Osteocyte (in vitro differentiated cells): Measurements from ENCODE around the gene ITPKB. TPM values are rescaled to one million over a fixed set of nuclear protein-coding genes. Genes with fewer than 3 reads are reported as not detected.
"Not testable (repeated sequence)": the region's sequence is repeated elsewhere in the genome, so short reads cannot be mapped to it uniquely, and the experiment has no call there.

Source experiments
- DNase-seq: peaks from one replicate; pipeline ENCODE4 v3.0.0; 2021; ENCODE audit warnings: mixed read lengths; ENCODE audit not compliant: unreplicated experiment; ENCODE audit errors: extremely low spot score
- H3K27ac Mint-ChIP-seq: one replicate; pipeline ENCODE4 v1.8.0; 2021; ENCODE audit warnings: mild to moderate bottlenecking, mixed read lengths; ENCODE audit not compliant: unreplicated experiment
- H3K27me3 Mint-ChIP-seq: one replicate; pipeline ENCODE4 v1.8.0; 2021; ENCODE audit warnings: mixed read lengths; ENCODE audit not compliant: unreplicated experiment
- H3K36me3 Mint-ChIP-seq: one replicate; pipeline ENCODE4 v1.8.0; 2021; ENCODE audit warnings: mixed read lengths; ENCODE audit not compliant: unreplicated experiment
- H3K4me1 Mint-ChIP-seq: one replicate; pipeline ENCODE4 v1.8.0; 2021; ENCODE audit warnings: mixed read lengths; ENCODE audit not compliant: unreplicated experiment
- H3K4me3 Mint-ChIP-seq: one replicate; pipeline ENCODE4 v1.8.0; 2021; ENCODE audit warnings: mild to moderate bottlenecking, moderate library complexity, mixed read lengths; ENCODE audit not compliant: unreplicated experiment
- H3K9me3 Mint-ChIP-seq: one replicate; pipeline ENCODE4 v1.8.0; 2021; ENCODE audit warnings: mixed read lengths; ENCODE audit not compliant: unreplicated experiment
- total RNA-seq: library from RNA; stranded (reverse); gene quantifications from 2 replicates; pipeline ENCODE4 v1.2.1, GENCODE V29; 2021
- TF ChIP-seq, protein P1 (sequence below): fragments of 200-600 bp; sonication (generic); IDR thresholded peaks from 2 replicates; pipeline ENCODE4 v1.5.0; 2021; ENCODE audit warnings: antibody characterized with exemption, mild to moderate bottlenecking, moderate library complexity

The ITPKB gene
- total RNA-seq, 1 donor from 2014 or later = 28.3 TPM

DNA sequence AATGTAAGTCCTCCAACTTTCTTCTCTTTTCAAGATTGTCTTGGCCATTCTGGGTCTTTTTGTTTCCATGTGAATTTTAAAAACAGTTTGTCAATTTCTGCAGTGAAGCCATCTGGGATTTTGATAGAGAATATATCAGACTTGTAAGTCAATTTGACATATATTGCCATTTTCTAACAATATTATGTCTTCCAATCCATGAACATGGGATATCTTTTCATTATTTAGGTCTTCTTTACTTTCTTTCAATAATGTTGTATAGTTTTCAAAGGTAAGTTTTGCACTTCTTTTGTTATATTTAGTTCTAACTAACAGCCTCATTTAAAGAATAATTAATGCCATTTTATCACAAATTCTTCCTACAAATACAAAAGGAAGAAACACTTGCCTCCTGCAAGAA lies 117.1 kb downstream of the ITPKB start:
- DNase-seq = no peak
- Mint-ChIP-seq H3K4me1 (peaks cover 5% of the 10 kb centered on the region), H3K27ac (no peak overlapping the region), H3K36me3 (no peaks in the 10 kb centered on the region), H3K27me3 (peaks cover 21% of the 10 kb centered on the region), H3K4me3 (no peak overlapping the region), H3K9me3 (peaks cover 7% of the 10 kb centered on the region)
- TF ChIP-seq, protein P1, sequence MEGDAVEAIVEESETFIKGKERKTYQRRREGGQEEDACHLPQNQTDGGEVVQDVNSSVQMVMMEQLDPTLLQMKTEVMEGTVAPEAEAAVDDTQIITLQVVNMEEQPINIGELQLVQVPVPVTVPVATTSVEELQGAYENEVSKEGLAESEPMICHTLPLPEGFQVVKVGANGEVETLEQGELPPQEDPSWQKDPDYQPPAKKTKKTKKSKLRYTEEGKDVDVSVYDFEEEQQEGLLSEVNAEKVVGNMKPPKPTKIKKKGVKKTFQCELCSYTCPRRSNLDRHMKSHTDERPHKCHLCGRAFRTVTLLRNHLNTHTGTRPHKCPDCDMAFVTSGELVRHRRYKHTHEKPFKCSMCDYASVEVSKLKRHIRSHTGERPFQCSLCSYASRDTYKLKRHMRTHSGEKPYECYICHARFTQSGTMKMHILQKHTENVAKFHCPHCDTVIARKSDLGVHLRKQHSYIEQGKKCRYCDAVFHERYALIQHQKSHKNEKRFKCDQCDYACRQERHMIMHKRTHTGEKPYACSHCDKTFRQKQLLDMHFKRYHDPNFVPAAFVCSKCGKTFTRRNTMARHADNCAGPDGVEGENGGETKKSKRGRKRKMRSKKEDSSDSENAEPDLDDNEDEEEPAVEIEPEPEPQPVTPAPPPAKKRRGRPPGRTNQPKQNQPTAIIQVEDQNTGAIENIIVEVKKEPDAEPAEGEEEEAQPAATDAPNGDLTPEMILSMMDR = no peak

DNA sequence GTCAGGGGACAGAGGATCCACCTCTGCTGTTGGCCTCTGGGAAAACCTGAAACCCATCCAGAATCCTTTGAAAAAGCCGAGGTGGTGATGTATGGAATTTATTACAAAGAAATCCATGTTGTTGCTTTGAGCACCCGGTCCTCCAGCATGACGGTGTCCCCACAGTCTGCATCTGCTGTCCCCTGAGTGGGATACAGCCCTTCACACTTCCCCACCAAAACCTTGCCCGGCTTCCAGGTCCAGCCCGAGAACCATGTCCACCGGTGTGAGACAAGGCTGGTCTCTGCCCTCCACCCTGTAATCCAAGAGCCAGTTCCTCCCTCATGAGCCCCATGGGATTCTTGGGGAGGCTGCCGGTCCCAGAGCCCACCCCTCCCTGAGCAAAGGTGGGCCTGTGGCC lies 120.1 kb downstream of the ITPKB start:
- Mint-ChIP-seq H3K36me3 (peaks cover 2% of the 10 kb centered on the region), H3K4me1 (no peaks in the 10 kb centered on the region), H3K9me3 (peaks cover 7% of the 10 kb centered on the region), H3K4me3 (no peak overlapping the region), H3K27ac (no peak overlapping the region), H3K27me3 (peaks cover 46% of the 10 kb centered on the region)
- TF ChIP-seq, protein P1 = no peak
- DNase-seq = no peak

DNA sequence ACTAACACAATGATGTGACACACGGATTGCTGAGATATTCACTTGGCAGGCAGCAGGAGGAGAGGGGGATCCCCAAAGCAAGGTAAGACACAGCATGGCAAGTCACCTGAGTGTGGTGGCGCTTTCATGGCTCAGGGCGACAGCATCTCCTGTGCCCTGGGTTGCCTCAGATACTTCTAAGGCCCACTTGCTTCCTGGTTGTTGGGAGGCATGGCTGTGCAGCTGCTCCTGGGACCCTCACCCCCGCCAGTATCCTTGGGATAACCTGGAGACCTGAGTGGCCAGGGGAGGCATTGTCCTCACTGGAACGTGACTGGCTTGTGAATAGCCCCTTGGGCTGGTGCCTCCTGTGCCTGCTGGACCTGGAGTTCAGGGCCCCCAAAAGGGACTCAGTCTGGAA lies 120.7 kb downstream of the ITPKB start:
- Mint-ChIP-seq H3K4me1 (no peaks in the 10 kb centered on the region), H3K27me3 (peaks cover 52% of the 10 kb centered on the region), H3K36me3 (peaks cover 2% of the 10 kb centered on the region), H3K4me3 (no peak overlapping the region), H3K9me3 (peaks cover 7% of the 10 kb centered on the region), H3K27ac (no peak overlapping the region)
- TF ChIP-seq, protein P1 = no peak
- DNase-seq = no peak

DNA sequence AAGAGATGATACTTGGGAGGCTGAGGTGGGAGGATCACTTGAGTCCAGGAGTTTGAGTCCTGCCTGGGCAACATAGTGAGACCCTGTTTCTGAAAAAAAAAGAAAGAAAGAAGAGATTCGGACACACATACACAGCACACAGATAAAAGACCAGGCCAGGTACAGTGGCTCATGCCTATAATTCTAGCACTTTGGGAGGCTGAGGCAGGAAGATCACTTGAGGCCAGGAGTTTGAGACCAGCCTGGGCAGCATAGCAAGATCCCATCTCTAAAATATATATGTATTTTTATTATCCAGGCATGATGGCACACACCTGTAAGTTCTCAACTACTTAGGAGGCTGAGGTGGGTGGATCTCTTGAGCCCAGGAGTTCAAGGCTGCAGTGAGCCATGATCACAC lies 121.4 kb downstream of the ITPKB start:
- not testable (repeated sequence) for H3K27ac Mint-ChIP-seq, H3K4me1 Mint-ChIP-seq, H3K9me3 Mint-ChIP-seq, DNase-seq, H3K4me3 Mint-ChIP-seq, H3K36me3 Mint-ChIP-seq
- peaks cover 56% of the 10 kb centered on the region for H3K27me3 Mint-ChIP-seq

DNA sequence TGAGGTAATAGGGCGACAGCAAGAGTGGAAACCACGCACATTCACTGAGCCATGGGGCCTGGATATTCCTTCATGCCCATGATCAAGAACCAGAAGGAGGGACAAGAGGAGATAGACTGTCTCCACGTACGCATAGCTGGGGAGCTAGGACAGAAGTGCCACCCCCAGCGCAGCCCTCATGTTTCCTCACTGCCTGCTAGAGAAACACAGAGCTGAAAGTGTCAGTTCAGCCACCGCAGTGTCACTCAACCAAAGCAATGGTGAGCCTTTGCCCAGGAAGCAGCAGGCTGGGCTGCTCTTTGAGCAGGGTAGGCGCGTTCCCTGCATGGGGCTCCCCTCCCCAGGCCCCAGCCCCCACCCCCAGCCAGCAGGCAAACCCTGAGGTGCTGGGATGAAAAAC lies 122.0 kb downstream of the ITPKB start:
- Mint-ChIP-seq H3K4me3 (no peak overlapping the region), H3K4me1 (no peaks in the 10 kb centered on the region), H3K36me3 (peaks cover 2% of the 10 kb centered on the region)

More for the DNA sequence above, 122.0 kb downstream of the ITPKB start:
- TF ChIP-seq, protein P1 = no peak
- Mint-ChIP-seq H3K27me3 (peaks cover 56% of the 10 kb centered on the region), H3K9me3 (peaks cover 5% of the 10 kb centered on the region), H3K27ac (no peak overlapping the region)
- no peak for DNase-seq
